GM12878 (cell line): ENCODE data around the gene TCF12. TPM values are rescaled to one million over a fixed set of nuclear protein-coding genes. Genes with fewer than 3 reads are reported as not detected.

Experiments used
- BCLAF1 ChIP-seq: fragments of 450-650 bp; IDR thresholded peaks from 2 replicates; pipeline ENCODE4 v1.6.1; 2017; ENCODE audit warnings: antibody characterized with exemption, mild to moderate bottlenecking, moderate library complexity
- CEBPZ ChIP-seq: fragments of 150-350 bp; IDR thresholded peaks from 2 replicates; pipeline ENCODE4 v1.6.1; 2016; ENCODE audit warnings: low read depth, low read length
- CHD2 ChIP-seq: IDR thresholded peaks from 2 replicates; pipeline ENCODE4 v1.6.1; 2011; ENCODE audit warnings: low read depth, low read length, improper control_type of control experiment, borderline replicate concordance
- CHD4 ChIP-seq: fragments of 200-600 bp; sonication (generic); IDR thresholded peaks from 2 replicates; pipeline ENCODE4 v1.6.1; 2016; ENCODE audit warnings: mild to moderate bottlenecking
- CREB1 ChIP-seq: IDR thresholded peaks from 2 replicates; pipeline ENCODE4 v1.6.1; 2012; ENCODE audit warnings: low read depth, mild to moderate bottlenecking, inconsistent platforms
- E4F1 ChIP-seq: fragments of 450-650 bp; IDR thresholded peaks from 2 replicates; pipeline ENCODE4 v1.6.1; 2018; ENCODE audit warnings: borderline replicate concordance, mild to moderate bottlenecking; ENCODE audit not compliant: partially characterized antibody
- EGR1 ChIP-seq, 2 experiments: IDR thresholded peaks; 1 replicate in 1 of 2; 2 replicates in 1 of 2; pipeline ENCODE4 v1.6.1; 2011 to 2012; ENCODE audit warnings: low read depth in 2 of 2, low read length in 2 of 2, borderline replicate concordance in 1 of 2, mild to moderate bottlenecking in 1 of 2, moderate library complexity in 1 of 2
- ESRRA ChIP-seq: IDR thresholded peaks from 2 replicates; pipeline ENCODE4 v1.6.1; 2012; ENCODE audit warnings: mild to moderate bottlenecking, low read length, improper control_type of control experiment
- FOXK2 ChIP-seq: fragments of 450-650 bp; IDR thresholded peaks from 2 replicates; pipeline ENCODE4 v1.6.1; 2017; ENCODE audit warnings: mild to moderate bottlenecking, moderate library complexity
- JUNB ChIP-seq: IDR thresholded peaks from 2 replicates; pipeline ENCODE4 v1.6.1; 2016; ENCODE audit warnings: antibody characterized with exemption, mild to moderate bottlenecking
- KAT2A ChIP-seq: conservative IDR thresholded peaks from 2 replicates; pipeline ENCODE4 v1.6.1; 2011; ENCODE audit warnings: low read depth, low read length; ENCODE audit not compliant: control insufficient read depth
- KLF5 ChIP-seq: fragments of 450-650 bp; IDR thresholded peaks from 2 replicates; pipeline ENCODE4 v1.6.1; 2014; ENCODE audit warnings: mild to moderate bottlenecking; ENCODE audit not compliant: partially characterized antibody
- MTA3 ChIP-seq: IDR thresholded peaks from 2 replicates; pipeline ENCODE4 v1.6.1; 2012; ENCODE audit warnings: low read length, inconsistent platforms, borderline replicate concordance
- MXI1 ChIP-seq: fragments of 150-350 bp; IDR thresholded peaks from 2 replicates; pipeline ENCODE4 v1.6.1; 2011; ENCODE audit warnings: low read depth, mild to moderate bottlenecking, inconsistent platforms, low read length, improper control_type of control experiment
- PML ChIP-seq: IDR thresholded peaks from 2 replicates; pipeline ENCODE4 v1.6.1; 2012; ENCODE audit warnings: low read length, inconsistent platforms
- POLR2A ChIP-seq: IDR thresholded peaks from 2 replicates; pipeline ENCODE4 v1.6.1; 2011; ENCODE audit warnings: low read depth, mild to moderate bottlenecking, low read length
- POLR2AphosphoS2 ChIP-seq: IDR thresholded peaks from 2 replicates; pipeline ENCODE4 v1.6.1; 2011; ENCODE audit warnings: low read depth, mild to moderate bottlenecking, low read length, improper control_type of control experiment, moderate library complexity
- RBBP5 ChIP-seq: fragments of 200-600 bp; sonication (generic); conservative IDR thresholded peaks from 2 replicates; pipeline ENCODE4 v1.6.1; 2016
- SMAD1 ChIP-seq: fragments of 450-650 bp; IDR thresholded peaks from 2 replicates; pipeline ENCODE4 v1.6.1; 2018; ENCODE audit warnings: mild to moderate bottlenecking, low read depth; ENCODE audit not compliant: partially characterized antibody
- SMC3 ChIP-seq: IDR thresholded peaks from 2 replicates; pipeline ENCODE4 v1.6.1; 2011; ENCODE audit warnings: low read length, improper control_type of control experiment, borderline replicate concordance
- SPI1 ChIP-seq: IDR thresholded peaks from 2 replicates; pipeline ENCODE4 v1.6.1; 2011; ENCODE audit warnings: low read depth, mild to moderate bottlenecking, low read length, moderate library complexity, borderline replicate concordance; ENCODE audit not compliant: insufficient read depth
- YY1 ChIP-seq: IDR thresholded peaks from 2 replicates; pipeline ENCODE4 v1.6.1; 2011; ENCODE audit warnings: low read depth, mild to moderate bottlenecking, low read length
- ZNF384 ChIP-seq: IDR thresholded peaks from 2 replicates; pipeline ENCODE4 v1.6.1; 2012; ENCODE audit warnings: low read depth, mild to moderate bottlenecking, low read length, improper control_type of control experiment, borderline replicate concordance
- polyA plus RNA-seq, 11 experiments: library from polyadenylated mRNA; depleted of rRNA in 4 of 11; unstranded in 6 of 11; stranded (reverse) in 5 of 11; fragments of >200 nt; fragmentation: Nextera tagmentation in 4 of 11; fragmentation: Illumina TruSeq in 1 of 11; extraction: Ambion mirVana in 4 of 11; extraction: Trizol in 1 of 11; gene quantifications; 1 replicate in 1 of 11; 2 replicates in 10 of 11; pipeline versions ENCODE4 v1.2.1 to v1.2.3, GENCODE V29; 2011 to 2016; ENCODE audit warnings: inconsistent platforms in 2 of 11, missing spikeins in 2 of 11, low read depth in 1 of 11
- total RNA-seq, 4 experiments: library from RNA; depleted of rRNA in 3 of 4; stranded (reverse); fragments of >200 nt in 3 of 4; fragmentation: Illumina TruSeq in 1 of 4; extraction: Trizol in 1 of 4; gene quantifications; 2 replicates each; pipeline versions ENCODE4 v1.2.1 to v1.2.3, GENCODE V29; 2013 to 2021

The TCF12 gene
- total and polyA plus RNA-seq, 10 of the 15 experiments (the other 5 are each of a cell fraction or from before 2014, with no cell fraction given), result 8.2 to 70.9 (median 49.5) TPM

GRCh38 chr15:56919609-56920366 is 1.3 kb downstream of the TCF12 start (continued):
- no peak for TF ChIP-seq ZNF384
- TF ChIP-seq CHD2, result 0 out of 2 replicates have a peak, but pooled peaks have one; percentile 11
- TF ChIP-seq FOXK2, result no peak
- peak; percentile 14; the same call in 1 of the 2 replicates for TF ChIP-seq CREB1
- TF ChIP-seq MXI1, result no peak; the same call in 1 of the 2 replicates
- TF ChIP-seq ESRRA, result no peak
- no peak for TF ChIP-seq RBBP5
- TF ChIP-seq SMC3, result no peak
- TF ChIP-seq SMAD1, result no peak
- TF ChIP-seq EGR1 (IDR thresholded peaks at IDR 0.05; ENCODE audit: borderline replicate concordance in 1 of 2, low read depth in 2 of 2, low read length in 2 of 2), result no peak
- TF ChIP-seq KLF5, result no peak
- no peak for TF ChIP-seq CHD4
- TF ChIP-seq YY1, result peak; percentile 39; the same call in 1 of the 2 replicates
- no peak for TF ChIP-seq E4F1
- TF ChIP-seq SPI1, result no peak
- no peak for TF ChIP-seq POLR2AphosphoS2
- no peak for TF ChIP-seq KAT2A
- no peak for TF ChIP-seq MTA3
- no peak for TF ChIP-seq BCLAF1
- no peak for TF ChIP-seq POLR2A
- TF ChIP-seq PML, result no peak
- TF ChIP-seq CEBPZ, result no peak
- no peak for TF ChIP-seq JUNB
